Activated CD4-positive, CD25-positive, alpha-beta regulatory T cell treated with anti-CD3 and anti-CD28 coated beads, Interleukin-2, amount 50 U/mL, for 72 hours (primary cell): Measurements from ENCODE around the gene NRN1L.
"Not testable (repeated sequence)": the region's sequence is repeated elsewhere in the genome, so short reads cannot be mapped to it uniquely, and the experiment has no call there.

ENCODE experiments used
- DNase-seq: peaks from one replicate; pipeline ENCODE4 v3.0.0; 2021

NRN1L gene

GRCh38 chr16:67861877-67862276 lies 22.8 kb upstream of the NRN1L start:
- no peak for DNase-seq

GRCh38 chr16:67862623-67863583 lies 21.8 kb upstream of the NRN1L start:
- no peak for DNase-seq

DNA sequence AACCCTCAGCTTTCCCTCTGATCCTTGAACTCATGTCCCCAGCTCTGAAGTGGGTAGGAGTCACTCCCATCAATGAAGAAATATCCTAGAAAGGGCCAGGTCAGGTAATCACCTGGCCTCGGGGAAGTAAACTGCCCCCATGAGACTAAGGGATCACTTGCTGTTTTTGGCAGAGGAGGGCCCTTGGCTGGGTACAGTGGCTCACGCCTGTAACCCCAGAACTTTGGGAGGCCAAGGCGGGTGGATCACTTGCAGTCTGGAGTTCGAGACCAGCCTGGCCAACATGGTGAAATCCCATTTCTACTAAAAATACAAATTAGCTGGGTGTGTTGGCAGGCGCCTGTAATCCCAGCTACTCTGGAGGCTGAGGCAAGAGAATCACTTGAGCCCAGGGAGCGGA lies 20.6 kb upstream of the NRN1L start:
- not testable (repeated sequence) for DNase-seq

GRCh38 chr16:67864594-67864993 lies 20.1 kb upstream of the NRN1L start:
- no peak for DNase-seq

- no peak for DNase-seq
Observed at GRCh38 chr16:67865318-67865717, 19.4 kb upstream of the NRN1L start.

- no peak for DNase-seq
Observed at GRCh38 chr16:67868290-67868689, 16.4 kb upstream of the NRN1L start.

- DNase-seq = no peak
Observed at GRCh38 chr16:67869653-67870052, 15.0 kb upstream of the NRN1L start.

GRCh38 chr16:67871256-67871655 lies 13.4 kb upstream of the NRN1L start:
- no peak for DNase-seq

DNA sequence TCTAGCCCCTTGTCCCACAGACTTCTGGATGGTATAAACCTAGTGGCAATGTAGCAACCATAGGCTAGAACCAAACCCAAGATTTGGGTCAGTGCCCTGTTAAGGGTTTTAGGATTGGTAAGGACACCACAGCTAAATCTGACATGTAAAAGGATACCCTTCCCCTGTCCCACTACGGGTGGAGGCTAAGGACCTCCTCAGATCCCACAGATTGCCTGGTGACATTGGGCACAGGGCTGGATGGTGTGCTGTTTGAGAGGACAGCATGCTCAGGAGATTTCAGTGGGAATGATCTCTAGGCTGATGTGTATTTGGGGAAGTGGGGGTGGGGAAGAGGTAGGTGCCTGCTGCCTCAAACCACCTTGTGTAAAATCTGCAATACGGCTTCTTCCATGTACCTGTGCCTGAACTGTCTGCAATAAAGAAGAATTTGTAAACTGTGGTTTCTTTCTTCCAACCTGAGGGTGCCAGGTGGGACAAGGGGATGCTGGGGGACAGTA lies 12.5 kb upstream of the NRN1L start:
- DNase-seq = no peak

- peak; percentile 93 for DNase-seq
Observed at GRCh38 chr16:67872631-67873434, 11.9 kb upstream of the NRN1L start, which contains the start of gene EDC4. TSS of gene EDC4 (plus strand) at chr16:67873052. CDS start at chr16:67873262, 210 bp downstream.

DNA sequence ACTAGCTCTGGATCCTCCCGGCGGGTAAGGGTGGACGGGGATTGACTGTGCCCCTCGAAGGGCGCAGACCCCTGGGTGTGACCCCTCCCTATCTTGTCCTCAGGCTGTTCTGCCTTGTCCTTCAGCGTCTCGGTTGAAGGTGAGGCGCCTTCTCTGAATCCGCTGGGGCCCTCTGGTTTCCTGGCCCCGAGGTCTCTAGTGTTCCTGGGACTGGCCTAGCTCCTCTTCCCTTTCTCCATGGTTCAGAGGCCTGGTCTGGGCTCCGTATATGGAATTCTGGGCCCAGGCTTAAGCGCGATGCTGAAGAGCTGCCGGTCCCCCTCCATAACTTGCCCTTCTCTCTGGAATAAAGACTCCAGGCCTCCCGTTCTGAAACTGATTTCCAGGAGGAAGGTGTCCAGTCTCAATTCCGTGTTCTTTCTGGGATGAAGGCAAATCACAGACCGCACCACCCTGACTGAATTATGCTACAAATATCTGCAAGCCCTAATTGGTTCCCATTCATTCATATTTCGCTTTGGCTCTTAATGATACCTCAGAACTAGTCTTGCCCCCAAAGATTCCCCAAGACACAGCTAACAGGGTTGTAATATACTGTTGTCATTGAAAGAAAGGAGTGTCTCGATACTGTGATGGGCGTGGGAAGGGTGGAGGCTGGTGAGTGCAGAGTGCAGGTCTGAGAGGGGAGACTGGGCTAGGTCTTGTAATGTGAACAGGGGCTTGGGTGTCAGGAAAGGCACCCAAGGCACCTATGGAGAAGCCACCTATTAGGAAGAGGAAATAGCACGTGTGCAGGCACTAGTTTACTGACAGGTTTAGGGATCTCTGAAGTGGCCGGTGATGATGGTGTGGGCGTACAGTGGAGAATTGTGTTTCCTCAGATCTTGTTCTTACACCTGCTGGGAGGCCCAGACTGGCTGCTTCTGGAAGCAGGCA lies 11.0 kb upstream of the NRN1L start:
- DNase-seq = no peak

- no peak for DNase-seq
Observed at GRCh38 chr16:67874372-67874771, 10.3 kb upstream of the NRN1L start.

DNA sequence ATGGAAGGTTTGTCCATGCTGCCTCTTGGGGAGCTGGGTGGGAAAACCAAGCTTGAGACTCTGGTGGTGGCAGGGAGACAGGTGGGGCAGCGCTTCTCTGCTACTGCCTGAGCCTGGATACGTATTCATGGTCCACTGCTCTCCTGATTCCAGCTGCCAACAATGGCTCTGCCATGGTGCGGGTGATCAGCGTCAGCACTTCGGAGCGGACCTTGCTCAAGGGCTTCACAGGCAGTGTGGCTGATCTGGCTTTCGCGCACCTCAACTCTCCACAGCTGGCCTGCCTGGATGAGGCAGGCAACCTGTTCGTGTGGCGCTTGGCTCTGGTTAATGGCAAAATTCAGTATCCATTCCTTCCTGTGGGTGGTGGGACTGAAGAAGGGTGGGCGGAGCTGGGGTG lies 7.6 kb upstream of the NRN1L start:
- DNase-seq = no peak

DNA sequence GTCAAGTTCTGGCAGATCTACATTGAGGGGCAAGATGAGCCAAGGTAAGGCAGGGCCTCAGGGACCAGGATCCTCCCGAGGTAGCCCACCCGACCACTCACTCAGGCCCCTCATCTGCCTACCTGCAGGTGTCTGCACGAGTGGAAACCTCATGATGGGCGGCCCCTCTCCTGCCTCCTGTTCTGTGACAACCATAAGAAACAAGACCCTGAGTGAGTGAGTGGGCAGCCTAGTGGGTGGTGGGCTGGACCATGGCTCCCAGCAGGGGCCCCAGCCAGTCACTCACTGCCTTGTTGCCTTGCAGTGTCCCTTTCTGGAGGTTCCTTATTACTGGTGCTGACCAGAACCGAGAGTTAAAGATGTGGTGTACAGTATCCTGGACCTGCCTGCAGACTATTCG lies 6.5 kb upstream of the NRN1L start:
- no peak for DNase-seq

DNA sequence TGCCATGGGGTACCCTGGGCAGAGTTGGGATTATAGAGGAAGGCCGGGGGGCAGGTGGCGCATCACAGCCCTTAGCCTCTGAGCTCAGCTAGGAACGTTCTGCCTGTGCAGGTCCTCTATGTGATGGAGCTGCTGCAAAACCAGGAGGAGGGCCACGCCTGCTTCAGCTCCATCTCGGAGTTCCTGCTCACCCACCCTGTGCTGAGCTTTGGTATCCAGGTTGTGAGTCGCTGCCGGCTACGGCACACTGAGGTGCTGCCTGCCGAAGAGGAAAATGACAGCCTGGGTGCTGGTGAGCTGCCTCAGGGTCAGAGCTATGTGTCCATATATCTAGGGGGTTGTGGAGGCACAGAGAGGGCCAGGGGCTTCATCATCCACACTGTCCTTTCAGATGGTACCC lies 5.8 kb upstream of the NRN1L start:
- DNase-seq = no peak

DNA sequence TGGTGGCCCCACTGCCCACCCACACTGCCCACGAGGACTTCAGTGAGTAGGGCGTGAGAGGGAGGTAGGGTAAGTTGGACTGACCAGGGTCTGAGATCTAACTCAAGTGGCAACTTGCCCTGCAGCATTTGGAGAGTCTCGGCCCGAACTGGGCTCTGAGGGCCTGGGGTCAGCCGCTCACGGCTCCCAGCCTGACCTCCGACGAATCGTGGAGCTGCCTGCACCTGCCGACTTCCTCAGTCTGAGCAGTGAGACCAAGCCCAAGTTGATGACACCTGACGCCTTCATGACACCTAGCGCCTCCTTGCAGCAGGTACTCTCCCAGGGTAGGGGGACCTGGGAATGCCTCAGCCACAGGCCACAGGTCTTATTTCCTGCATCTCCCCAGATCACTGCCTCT lies 5.2 kb upstream of the NRN1L start:
- no peak for DNase-seq

- no peak for DNase-seq
Observed at GRCh38 chr16:67879936-67880335, 4.7 kb upstream of the NRN1L start.

DNA sequence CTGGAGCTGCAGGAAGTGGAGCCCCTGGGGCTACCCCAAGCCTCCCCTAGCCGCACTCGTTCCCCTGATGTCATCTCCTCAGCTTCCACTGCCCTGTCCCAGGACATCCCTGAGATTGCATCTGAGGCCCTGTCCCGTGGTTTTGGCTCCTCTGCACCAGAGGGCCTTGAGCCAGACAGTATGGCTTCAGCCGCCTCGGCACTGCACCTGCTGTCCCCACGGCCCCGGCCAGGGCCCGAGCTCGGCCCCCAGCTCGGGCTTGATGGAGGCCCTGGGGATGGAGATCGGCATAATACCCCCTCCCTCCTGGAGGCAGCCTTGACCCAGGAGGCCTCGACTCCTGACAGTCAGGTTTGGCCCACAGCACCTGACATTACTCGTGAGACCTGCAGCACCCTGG lies 4.1 kb upstream of the NRN1L start:
- no peak for DNase-seq

DNA sequence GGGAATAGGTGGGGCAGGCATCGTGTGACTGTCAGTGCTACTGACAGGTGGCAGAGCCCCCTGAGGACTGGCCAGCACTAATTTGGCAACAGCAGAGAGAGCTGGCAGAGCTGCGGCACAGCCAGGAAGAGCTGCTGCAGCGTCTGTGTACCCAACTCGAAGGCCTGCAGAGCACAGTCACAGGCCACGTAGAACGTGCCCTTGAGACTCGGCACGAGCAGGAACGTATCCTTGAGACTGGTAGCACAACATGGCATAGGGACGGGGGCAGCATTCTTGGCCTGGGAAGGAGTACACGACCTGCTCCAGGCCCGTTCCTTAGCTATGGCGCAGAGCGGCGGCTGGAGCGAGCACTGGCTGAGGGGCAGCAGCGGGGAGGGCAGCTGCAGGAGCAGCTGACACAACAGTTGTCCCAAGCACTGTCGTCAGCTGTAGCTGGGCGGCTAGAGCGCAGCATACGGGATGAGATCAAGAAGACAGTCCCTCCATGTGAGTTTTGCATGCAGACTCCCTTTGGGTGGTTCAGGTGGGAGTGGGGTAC lies 3.0 kb upstream of the NRN1L start:
- no peak for DNase-seq

- no peak for DNase-seq
Observed at GRCh38 chr16:67882374-67883145, 2.1 kb upstream of the NRN1L start.

- DNase-seq = no peak
Observed at GRCh38 chr16:67883146-67883871, 1.4 kb upstream of the NRN1L start.
